NB4 (cell line): ENCODE results near the gene ROBO1.

ENCODE experiments used
- CTCF ChIP-seq: IDR thresholded peaks from one replicate; pipeline ENCODE4 v1.5.1; 2012; ENCODE audit warnings: low read depth, low read length
- MAX ChIP-seq: IDR thresholded peaks from 2 replicates; pipeline ENCODE4 v1.6.1; 2011; ENCODE audit warnings: low read depth, low read length

- TF ChIP-seq MAX (no peak), CTCF (no peak)
These were observed 791.6 kb downstream of the ROBO1 start for GRCh38 chr3:78976200-78976599.
